B cell (primary cell): ENCODE results near the gene MEAF6.

ENCODE experiments used
- CTCF ChIP-seq: fragments of 200-600 bp; IDR thresholded peaks from one replicate; pipeline ENCODE4 v1.8.0; 2022; ENCODE audit warnings: antibody characterized with exemption, mild to moderate bottlenecking
- EZH2 ChIP-seq: IDR thresholded peaks from 2 replicates; pipeline ENCODE4 v1.6.1; 2012; ENCODE audit warnings: borderline replicate concordance, low read depth, mild to moderate bottlenecking, moderate library complexity, low read length; ENCODE audit not compliant: insufficient read depth, poor library complexity, severe bottlenecking

DNA sequence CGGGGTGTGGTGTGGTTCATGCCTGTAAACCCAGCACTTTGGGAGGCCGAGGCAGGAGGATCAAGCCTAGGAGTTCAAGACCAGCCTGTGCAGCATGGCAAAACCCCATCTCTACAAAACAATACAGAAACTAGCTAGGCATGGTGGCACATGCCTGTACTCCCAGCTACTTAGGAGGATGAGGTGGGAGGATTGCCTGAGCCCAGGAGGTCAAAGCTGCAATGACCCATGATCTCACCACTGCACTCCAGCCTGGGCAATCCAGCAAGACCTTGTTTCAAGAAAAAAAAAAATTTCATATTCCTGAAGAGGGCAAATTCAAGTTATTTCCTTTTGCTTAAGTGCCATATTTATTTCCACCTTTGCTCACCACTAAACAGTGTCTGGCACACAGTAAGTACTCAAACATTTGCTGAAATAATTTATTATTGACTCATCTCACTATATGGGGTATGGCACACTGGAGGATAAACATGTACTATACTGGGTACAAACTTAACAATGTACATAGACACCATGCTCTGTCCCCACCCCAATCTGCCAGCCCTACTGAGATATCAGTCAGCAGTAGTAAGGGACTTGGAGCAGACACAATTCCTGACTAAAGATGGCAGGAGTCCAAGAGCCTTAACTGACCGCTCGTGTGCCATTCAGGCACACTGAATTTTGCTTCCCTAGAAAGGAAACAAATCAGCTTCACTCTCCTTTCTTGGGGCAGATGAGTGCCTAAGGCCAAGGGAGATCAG, 15.5 kb downstream of the MEAF6 start:
- no peak for TF ChIP-seq CTCF
- no peak for TF ChIP-seq EZH2
